Stimulated activated CD4-positive, alpha-beta T cell treated with anti-CD3 and anti-CD28 coated beads, Interleukin-4, amount 100 ng/mL, for 4 hours (primary cell): Measurements from ENCODE around the gene BTD.

Experiments used
- DNase-seq, 2 experiments: peaks; one replicate each; pipeline ENCODE4 v3.0.0-alpha.2; 2020

The BTD gene

DNA sequence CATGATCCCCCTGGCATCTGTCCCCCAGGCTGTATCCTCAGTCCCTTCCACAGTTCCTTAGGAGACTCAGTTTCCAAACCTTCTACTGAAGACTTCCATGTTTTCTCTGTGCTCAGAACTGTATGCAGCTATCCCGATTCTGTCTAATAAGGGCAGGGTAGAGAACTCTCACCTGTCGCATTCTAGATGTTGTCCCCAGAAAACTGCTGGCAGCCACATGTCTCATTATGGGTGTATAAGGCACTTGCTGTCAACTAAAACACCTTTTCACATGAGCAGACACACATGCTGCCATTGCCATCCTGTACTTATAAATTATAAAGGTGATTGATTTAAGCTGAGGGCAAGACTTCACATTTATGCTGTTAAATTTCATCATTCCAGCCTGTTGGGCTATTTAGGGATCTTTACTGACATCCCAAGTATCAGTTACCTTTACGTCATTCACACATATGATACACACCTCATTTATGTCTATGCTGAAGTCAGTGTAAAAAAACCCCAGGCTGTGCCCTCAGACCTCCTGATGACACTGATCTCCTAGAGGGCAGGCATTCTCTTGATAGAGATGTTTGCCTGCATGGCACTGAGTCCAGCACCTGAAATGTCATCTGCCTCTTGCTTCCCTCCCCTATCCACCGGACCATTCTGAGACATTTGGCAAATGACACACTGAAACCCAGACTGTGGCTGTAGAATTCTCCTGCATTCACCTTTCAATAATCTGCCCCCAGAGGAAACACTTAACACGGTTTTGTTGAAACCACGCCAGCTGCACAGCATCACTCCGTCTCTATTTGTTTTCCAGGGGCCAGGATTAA, 35.8 kb downstream of the BTD start:
- DNase-seq = no peak

DNA sequence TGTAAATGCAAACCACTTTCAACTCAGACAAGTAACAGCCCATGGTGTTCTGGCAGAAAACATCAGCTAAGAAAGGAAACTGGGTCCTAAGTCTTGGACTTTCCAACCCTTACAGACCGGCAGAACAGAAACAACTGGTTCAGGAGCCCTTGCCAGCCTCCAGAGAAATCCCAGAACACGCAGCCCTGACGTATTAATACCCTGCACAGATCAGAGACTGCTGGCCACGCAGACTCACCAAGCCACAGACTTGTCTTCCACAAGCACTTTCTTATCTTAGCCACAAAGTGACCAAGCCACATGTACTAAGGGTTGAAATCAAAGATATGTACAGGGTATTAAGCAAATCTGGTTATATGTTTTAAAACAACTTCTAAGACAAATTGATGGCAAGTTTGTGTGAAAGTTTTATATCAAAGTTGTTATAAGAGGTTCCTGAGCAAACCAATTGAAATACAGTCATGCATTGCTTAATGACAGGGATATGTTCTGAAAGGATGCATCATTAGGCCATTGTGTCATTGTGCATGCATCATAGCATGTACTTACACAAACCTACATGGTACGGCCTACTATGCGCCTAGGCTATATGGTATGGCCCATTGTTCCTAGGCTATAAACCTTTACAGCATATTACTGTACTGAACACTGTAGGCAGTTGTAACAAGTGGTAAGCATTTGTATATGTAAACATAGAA, 36.8 kb downstream of the BTD start:
- DNase-seq = no peak

DNA sequence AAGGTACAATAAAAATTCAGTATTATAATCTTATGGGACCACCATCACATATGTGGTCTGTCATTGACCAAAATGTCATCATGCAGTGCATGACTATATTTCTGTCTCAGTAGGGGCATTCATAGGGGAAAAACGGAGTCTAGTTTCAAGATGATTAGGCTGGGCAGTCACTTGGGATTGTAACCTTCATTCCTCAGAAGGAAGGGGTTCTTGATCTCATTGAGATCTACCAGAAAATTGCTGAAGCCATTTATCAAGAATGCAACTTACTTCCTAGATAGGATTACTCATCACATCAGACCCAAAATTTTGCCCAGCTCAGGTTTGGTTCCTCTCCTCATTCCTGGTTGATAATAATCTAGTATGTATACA, 37.3 kb downstream of the BTD start:
- DNase-seq = no peak

DNA sequence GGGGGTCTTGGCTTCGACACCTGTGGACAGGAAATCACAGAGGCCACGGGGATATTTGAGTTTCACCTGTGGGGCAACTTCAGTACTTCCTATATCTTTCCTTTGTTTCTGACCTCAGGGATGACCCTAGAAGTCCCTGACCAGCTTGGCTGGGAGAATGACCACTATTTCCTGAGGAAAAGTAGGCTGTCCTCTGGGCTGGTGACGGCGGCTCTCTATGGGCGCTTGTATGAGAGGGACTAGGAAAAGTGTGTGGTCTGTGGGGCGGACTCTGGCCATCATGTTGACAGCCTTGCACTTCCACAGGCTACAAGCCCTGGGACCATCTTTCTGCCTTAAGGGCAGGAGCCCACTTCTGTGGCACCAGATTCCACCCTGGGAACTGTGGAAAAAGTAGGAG, 43.7 kb downstream of the BTD start:
- no peak for DNase-seq

DNA sequence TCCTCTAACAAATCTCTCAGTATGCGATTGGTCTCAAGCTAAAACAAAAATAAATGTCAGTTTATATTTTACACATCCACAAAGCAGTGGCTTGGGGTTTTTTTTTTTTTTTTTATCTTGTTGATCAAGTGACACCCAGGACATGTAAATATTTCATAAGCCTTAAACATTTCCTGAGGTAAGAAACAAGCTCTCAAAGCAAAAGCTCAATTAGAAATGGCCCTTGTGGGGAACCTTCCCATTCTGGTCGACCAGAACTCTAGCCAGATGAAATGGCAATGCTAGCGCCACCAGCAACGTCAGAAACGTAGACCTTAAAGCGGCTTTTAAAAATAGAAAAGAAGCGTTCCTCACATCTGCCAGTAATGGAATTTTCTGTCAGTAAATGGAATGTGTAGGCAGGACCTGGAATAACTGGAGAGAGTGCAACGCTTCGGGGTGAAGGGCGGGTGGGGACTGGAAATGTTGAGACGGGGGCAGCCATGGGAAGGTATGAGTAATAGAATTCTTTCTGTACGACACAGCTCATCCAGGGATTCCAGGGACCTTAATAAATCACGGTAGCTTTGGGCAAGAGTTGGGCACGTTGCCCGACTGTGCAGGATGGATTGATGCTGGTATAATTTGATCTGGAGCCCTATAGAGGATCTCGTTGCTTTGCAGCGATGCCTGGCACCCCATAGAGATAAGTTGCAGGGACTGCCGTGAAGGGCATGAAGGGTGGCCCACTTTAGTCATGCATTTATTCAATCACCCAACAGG, 44.4 kb downstream of the BTD start:
- DNase-seq = no peak

DNA sequence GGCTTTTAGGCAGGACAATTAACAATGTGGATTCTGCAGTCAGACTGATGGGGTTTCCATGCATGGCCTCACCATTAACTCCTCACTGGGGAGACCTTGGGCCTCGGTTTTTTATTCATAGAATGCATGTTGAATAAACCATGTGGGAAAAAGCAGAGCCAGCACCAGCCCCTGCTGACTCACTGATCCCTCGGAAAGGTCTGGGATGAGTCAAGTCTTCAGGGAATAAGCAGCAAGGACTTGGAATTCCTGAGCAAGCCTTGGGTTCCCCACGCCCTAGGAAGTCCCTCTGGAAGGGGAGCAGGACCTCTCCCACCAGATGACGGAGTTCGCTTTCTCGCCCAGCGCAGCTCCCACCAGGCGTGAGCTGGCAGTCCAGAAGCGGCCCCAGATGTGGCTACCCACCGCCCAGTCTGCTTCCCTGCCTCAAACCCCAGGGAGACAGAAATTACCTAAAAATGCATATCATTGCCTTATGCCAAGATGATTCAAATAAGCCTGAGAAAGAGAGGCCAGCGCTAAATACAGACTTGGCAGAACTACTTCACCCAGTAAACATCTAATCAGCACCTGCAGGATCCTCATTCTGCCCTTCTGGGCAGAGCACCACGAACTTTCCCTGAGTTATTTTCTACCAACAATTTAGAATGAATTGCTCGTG, 45.4 kb downstream of the BTD start:
- DNase-seq = no peak

DNA sequence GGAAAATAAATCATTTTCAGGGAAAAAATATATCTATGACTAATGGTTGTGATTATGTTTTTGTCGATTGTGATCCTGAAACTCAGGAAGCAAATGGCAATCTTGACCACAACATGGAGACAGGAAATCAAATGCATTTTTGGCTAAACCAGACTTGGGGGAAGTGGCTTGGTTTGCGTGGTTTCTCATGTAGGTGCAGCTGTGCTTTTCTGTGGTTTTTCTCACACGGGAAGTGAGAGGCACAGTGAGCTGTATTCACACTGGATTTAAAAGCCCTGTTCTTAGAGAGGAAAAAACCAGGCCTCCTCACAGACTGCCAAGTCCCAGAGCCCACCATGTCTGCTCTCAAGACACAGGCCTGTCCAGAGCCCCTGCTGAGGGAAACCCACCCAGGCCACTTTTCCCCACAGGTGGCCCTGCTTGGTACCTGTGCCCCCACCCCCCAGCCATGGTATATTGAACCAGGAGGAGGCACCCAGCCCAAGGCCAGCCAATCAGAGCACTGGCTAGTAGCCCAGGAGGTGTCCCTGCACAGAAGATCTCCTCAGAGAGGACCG, 46.1 kb downstream of the BTD start:
- DNase-seq = peak in 1 of 2 experiments; percentile 43

DNA sequence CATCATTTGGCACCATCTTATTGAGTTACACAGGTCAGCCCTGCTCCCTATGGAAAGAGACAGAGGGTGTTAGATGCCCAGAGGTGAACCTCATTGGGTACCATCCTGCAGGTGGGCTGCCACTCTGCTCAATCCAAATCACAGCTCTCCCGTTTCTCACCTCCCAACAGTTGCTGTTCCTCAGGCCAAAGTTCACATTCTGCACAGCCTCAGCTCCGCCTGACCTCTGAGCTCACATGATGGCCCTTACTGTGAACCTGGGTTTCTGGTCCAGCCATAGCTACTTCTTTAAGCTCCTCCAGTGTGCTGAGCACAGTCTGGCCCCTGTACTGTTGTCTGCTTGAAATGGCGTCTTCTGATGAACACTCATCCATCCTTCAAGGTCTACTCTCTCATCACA, 47.8 kb downstream of the BTD start:
- DNase-seq = no peak

DNA sequence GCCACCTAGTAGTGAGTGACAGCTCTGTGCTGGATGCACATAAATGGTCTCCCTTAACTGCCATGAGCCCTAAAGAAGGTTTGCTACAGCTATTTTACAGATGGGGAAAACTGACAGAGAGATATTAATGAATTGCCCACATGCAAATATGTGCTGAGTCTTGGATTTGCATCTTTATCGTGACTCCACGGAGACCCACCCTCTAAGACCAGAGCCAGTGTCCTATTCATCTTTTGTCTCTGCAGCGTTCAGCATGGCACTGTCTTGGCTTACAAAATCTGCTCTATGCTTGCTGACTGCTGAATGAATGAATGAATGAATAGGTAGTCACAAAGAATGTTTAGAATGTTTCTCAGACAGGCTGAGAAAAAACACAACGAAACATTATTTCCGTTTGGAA, 48.3 kb downstream of the BTD start:
- no peak for DNase-seq

DNA sequence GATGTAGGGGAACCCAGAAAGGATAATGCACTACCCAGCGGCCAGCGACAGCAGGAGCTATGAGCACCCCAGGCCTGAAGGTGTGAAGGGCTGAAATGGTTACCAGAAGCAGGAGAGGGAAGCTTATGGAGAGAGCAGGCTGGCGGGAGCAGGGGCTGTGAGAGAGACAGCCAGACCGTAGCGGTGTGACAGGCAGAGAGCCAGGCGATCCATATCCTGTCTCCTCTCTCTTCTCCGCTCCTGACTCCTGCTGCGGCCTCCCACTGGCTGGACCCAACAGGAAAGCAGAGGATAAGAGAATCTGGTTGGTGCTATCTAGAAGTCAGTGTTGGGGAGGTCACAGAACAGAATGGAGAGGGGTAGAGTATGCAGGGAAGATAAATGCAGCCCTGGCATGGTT, 49.9 kb downstream of the BTD start:
- DNase-seq = no peak

DNA sequence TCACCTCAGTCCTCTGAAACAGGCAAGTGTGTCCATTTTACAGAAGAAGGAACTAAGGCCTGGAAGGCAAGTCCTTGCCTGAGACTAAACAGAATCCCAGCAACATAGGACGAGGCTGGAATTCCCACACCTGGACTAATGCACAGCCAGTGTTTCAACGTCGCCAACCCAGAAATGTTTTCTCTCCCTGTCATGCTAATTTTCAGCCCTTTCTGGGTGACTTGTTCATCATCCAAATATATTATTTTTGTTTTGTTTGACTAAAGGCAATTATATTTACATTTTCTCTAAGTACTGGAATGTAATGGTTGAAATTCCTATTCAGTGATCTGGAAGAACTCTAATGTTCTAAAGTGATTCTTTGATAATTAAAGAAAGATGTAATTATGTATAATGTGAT, 51.8 kb downstream of the BTD start:
- DNase-seq = no peak

DNA sequence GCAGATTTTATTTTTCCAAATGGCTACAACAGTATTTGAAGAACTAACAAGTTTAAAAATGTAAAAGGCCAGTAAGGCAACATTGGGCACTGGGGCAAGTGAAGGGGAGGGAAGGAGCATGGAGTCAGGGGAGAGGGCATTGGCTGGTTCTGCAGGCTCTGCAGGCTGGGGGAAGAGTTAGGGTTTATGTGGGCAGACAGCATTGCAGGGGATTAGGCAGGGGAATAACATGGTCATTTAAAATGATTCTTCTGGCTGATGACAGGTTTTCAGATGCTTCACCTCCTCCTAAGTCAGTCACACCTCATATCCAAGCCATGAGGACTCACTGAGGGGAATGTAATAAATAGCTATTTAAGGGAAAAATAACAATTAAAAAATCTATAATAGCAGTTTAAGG, 52.6 kb downstream of the BTD start:
- no peak for DNase-seq

DNA sequence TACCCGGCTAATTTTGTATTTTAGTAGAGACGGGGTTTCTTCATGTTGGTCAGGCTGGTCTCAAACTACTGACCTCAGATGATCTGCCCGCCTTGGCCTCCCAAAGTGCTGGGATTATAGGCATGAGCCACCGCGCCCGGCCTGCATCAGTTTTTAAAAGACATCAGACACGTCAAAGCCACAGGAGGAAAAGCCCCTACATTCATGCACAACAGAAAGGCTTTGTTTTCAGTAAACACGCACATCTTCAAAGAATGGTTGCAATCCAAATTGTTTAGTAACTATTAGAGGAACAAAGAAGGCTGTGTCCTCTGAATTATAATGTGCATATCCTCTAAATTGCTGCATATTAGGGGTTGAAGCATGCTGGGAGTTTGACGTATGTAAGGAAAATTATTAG, 53.3 kb downstream of the BTD start:
- no peak for DNase-seq

DNA sequence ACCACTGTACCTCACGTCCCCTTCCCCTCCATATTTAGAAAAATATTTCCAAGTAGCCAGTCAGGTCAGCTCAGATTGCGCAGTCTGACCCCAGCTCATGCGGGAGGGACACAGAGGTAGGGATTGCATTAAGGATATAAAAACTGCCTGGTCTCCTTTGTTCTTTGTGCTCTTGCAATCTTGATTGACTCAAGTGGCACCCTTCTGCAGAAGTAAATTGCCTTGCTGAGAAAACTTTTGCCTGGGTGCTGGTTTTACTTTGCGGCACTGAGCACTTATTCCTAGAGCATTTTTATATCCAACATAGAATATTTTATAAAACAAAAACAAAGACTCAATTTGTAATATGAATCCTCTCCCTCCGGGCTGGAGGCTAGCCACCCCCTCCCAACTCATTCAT, 54.8 kb downstream of the BTD start:
- no peak for DNase-seq

DNA sequence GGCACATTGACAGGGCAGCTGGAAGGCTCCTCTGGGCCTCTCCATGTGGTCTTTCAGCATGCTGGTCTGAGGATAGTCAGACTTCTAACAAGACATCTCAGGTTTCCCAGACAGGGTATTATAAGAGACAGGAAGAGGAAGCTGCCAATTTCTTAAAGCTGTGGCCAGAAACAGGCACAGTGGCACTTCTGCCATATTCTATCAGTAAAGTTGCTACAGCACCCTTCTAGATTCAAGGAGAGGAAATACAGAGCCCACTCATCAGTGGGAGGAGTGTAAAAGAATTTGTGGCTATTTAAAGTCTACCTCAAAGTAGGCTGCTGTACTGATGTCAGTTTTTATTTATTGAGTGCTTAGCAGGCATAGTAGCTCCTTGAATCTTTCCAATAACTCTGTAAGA, 55.5 kb downstream of the BTD start:
- DNase-seq = no peak

DNA sequence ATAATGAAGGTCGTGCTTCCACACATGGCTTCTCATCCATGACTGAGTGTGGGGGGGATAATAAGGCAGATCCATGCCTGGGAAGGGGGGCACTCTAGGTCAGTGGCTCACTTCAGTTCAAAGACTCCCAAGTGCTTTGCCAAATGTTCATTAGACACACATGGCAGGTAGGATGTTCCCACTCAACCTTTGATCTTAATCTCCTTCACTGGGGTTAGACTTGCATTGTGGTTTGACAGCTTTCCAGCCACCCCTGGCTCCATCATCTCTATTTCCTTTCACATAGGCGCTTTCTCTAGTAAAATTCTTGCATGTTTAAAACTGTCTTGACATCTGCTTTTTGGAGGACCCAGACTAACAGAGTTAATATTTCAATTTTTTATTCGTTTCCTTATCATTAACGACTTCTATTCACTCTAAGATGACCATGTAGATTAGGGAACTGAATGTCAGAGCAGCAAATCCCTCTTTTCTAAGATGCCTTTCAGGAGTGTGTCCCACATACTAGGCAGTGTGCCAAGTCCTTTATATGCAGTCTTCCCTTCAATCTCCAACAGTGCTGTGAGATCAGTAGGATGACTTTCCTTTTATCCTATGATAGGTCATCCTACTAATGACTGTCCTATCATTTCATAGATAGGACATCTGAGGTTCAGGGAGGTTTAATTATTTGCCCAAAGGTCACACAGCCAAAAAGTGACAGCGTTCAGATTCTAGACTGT, 57.9 kb downstream of the BTD start:
- DNase-seq = no peak

DNA sequence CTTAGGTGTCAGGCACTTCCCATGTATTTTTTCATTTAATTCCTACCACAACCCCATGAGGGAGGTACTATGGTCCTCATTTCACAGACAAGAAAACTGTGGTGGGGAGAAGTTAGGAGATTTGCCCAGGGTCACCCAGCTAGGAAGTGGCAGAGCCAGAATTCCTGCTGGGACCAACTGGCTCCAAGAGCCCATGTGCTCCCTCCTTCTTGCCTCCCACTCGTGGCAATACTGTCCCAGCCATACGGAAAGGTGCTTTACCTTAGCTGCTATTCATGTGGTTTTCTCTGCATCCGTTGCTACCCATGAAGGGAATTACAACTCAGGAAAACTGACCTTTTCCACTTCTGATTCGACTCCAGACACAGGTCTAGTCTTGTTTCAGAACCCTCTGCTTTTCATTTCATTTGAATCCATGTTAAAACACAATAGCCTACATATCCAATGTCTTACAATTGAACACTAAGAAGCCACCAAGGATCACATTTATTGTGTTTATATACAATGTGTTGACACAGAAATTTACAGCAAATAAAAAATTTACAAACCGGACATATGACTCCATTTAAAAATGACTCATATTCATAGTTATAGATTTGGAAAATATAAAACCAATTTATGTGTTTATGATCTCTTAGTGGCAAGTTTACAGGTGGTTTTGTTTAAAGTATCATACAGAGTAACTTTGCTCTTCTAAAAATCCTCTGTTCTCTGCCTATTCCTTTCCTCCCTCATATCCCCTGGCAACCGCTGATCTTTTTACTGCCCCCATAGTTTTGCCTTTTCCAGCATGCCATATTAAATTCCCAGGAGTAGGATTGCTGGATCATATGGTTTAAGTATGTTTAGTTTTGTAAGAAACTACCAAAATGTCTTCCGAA, 58.8 kb downstream of the BTD start:
- DNase-seq = no peak

DNA sequence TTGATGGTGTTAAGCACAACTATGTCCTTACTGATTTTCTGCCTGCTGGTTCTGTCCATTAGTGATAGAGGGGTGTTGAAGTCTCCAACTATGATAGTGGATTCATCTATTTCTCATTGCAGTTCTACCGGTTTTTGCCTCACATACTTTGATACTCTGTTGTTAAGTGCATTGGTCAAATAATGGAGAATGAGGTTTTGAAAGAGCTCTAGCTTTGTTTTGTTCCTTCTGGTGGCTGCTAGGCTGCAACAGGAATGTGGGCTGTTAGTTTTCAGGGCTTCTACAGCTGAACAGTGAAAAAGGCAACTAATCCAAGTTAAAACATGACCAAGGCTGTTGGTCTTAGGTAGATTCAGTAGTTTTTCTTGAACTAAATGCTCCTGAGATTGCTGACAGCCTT, 62.6 kb downstream of the BTD start:
- DNase-seq = no peak

DNA sequence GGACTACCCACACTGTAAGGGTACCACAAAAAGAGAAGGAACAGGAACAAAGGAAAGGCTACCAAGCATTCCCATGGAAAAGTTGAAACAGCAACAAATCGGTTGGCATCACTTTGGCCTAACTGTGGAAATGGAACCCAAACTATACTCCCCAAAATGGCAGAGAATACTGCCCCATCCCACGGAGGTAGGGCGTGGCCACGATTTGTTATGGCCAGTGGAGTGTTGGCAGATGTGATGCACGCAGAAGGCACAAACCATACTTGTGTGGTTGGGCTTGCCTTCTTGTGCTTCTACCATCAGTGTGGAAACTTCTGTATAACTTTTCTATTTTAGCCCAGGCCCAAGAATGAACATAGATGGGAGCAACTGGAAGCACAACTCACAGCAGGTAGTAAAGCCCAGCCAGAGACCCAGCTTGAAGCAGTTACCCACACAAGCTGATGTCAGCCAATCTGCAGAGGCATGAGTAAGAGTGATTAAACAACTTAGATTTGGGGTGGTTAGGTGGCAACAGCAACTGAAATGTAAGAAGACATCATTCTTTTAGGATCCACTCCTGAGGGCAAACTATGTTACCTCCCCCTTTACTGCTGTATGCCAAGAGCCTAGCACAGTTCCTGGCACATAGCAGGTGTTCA, 64.1 kb downstream of the BTD start:
- no peak for DNase-seq

DNA sequence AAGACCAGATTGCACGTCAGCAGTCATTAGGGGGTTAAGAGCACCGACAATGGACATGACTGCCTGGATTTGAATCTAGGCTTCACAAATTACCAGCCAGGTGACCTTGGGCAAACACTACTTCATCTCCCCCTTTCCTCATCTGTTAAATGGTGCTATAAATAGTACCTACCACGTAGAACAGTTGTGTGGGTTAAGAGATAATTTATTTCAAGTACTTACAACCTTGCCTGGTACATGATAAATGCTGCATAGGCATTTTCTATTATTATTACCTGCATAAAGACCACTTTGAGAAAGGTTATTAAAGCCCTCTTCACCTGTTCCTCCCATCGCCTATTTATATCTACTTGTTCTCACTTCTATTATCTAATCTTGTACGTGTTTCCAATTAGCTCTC, 64.7 kb downstream of the BTD start:
- DNase-seq = no peak

DNA sequence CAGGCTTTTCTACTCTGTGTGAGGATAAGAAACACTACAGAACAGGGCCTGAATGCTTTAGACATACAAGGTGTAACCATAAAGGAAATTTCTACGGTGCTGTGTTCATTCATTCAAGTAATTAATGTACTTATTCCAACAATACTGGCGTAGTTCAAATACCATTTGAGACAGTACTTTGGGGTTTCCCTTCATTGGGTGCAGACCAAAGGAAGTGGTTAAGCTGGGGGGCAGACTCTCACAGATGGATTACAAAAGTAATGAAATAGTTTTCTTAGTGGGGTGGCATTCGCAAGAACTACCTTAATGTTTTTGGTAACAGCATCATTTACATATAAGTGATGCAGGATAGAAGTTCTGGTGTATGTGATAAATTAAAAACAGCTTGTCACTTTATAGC, 65.9 kb downstream of the BTD start:
- DNase-seq = peak in 1 of 2 experiments; percentile 12
